G401 (cell line): ENCODE measurements around the gene WDR93. TPM values are rescaled to one million over a fixed set of nuclear protein-coding genes. Genes with fewer than 3 reads are reported as not detected.

Source experiments
- DNase-seq: peaks from one replicate; pipeline ENCODE4 v3.0.0-alpha.2; 2015; ENCODE audit warnings: low spot score
- in situ Hi-C: cut with HindIII; loops from 2 replicates; pipeline ENCODE4 v1.10.0; 2016; ENCODE audit warnings: low sequenced_read_pairs, mixed read lengths
- total RNA-seq: library from RNA; depleted of rRNA; stranded (reverse); fragments of >200 nt; shearing (Covaris generic); gene quantifications from 2 replicates; pipeline ENCODE4 v1.2.3, GENCODE V29; 2014

WDR93 gene
- total RNA-seq, 1 experiment from 2014 or later: 0.64 TPM

DNA sequence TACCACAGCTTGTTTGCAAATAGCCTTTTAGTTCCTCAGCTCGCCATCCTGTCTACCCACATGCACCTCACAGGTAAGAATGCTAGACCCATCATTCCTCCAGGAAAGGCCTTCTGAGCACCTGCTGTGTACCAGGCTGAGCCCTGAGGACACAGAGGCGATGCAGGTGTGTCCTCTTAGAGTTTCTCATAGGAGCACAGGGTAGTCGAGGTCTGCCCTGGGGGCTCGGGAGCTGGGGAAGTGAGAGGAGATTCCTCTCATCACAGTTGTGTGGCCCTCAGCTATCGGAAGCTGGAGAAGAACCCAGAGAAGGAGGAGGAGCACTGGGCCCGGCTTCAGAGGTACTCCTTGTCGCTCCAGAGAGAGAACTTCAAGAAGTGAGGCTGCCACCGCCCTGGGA lies 52.4 kb downstream of the WDR93 start:
- in situ Hi-C loops: no loop called here

DNA sequence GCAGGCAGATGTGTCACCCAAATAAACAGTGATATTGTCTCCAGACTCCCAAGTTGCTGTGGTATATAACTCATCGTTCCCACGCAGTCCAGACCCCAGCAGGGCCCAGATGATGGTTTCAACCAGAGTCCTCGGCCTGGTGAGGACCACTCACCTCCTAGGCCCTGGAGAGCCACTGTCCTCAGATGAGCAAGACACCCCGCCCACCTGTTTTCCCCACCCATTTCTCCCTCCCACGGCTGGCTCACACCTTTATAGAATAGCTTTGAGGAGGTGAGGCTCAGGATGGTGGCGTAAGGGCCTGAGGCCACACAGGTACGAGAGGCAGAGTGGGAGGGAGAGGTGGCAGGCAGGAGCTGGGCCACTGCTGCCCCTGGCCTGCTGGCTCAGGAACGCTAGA lies 53.0 kb downstream of the WDR93 start:
- in situ Hi-C loops: no loop called here
- no peak for DNase-seq

More for the DNA sequence above, 52.4 kb downstream of the WDR93 start:
- DNase-seq: no peak

DNA sequence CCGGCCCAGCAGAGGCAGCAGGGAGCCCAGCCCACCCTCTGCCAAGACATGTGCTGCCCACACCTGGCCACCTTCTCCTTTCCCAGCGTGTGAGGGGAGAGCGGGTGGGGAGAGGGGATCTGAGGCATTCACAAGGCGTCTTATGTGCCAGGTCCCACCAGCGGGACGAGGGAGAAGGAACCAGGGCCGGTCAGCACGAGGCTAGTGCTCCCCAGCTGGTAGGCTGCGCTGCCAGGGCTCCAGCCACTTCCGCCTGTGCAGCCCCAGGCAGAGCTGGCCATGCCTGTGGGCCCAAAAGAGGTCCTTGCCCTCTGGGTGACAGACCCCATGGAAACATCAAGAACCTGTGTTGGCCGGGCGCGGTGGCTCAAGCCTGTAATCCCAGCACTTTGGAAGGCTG lies 54.5 kb downstream of the WDR93 start:
- no peak for DNase-seq
- in situ Hi-C loops: no loop called here

DNA sequence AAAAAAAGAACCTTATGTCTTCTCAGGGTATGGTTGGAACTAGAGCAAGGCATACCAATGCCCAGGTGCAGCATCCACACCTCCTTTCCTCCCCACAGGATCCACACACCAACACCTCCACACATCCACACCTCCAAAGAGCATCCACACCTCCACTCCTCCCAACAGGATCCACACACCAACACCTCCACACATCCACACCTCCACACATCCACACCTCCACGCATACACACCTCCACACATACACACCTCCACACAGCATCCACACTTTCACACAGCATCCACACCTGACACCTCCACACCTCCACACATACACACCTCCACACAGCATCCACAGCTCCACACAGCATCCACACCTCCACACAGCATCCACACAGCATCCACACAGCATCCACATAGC lies 55.2 kb downstream of the WDR93 start:
- no peak for DNase-seq
- in situ Hi-C loops: no loop called here

DNA sequence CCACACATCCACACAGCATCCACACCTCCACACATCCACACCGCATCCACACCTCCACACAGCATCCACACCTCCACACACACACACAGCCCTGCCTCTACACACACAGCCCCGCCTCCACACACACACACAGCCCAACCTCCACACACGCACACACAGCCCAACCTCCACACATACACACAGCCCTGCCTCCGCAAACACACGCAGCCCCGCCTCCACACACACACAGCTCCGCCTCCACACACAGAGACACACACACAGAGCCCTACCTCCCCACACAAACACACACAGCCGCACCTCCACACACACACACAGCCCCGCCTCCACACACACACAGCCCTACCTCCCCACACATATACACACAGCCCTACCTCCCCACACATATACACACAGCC lies 55.8 kb downstream of the WDR93 start:
- DNase-seq: no peak
- in situ Hi-C loops: no loop called here

DNA sequence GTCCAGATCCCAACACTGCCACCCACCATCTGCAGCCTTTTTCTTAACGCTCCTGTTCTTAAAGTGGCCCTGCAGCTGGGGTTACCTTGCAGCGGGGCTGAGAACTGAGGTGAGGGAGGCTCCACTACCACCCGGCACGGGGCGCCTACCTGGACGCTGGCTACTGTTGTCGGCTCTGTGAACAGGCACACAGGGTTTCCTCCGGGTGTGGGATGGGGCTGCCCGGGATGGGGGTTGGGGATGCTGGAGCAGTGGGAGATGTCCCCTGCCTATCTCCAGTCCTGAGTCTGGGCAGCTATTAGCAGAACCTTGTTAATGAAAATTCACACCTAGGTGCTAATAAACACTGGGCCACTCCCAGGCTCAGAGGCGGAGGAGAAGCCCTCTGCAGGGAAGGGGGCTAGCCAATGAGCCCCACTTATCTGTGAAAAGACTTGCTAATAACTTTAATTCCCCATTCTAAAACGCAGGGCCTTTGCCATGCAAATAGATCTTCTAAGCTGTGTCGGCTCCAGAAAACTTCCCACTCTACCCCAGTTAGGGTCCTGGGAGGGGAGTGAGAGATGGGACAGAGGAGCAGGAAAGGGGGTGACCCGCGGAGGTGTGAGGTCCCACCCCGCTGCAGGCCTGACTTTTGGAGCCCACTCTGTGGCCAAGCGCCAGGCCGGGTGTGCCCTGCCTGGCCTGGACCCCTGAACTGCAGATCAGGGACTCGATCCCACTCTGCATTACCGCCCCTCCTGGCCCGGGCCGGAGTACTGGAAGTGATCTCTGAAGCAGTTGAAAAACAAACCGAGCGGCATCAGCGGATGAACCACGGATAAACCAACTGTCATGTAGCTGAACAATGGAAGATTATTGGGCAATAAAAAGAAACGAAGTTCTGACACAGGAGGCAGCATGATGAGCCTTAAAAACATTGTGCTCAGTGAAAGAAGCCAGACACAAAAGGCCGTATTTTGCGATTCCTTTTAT lies 57.4 kb downstream of the WDR93 start:
- no peak for DNase-seq
- in situ Hi-C loops: no loop called here

DNA sequence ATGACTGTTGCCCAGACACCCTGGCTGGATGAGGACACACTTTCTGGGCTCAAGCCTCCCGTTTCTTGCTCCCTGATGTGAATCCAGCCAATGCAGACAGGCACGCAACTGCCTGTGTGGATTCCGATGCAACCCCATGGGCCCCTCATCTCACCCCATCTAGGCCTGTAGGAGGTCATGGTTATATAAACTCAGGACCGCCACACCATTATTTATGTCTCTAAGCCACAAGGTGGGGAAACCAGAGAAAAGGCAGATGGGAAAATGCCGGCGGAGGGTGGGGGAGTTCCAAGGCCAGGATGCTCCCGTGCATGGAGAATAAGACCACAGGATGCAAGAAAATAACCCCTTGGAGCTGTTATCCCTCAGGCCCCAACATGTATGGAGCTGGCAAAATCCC lies 58.4 kb downstream of the WDR93 start:
- in situ Hi-C loops: no loop called here
- no peak for DNase-seq

DNA sequence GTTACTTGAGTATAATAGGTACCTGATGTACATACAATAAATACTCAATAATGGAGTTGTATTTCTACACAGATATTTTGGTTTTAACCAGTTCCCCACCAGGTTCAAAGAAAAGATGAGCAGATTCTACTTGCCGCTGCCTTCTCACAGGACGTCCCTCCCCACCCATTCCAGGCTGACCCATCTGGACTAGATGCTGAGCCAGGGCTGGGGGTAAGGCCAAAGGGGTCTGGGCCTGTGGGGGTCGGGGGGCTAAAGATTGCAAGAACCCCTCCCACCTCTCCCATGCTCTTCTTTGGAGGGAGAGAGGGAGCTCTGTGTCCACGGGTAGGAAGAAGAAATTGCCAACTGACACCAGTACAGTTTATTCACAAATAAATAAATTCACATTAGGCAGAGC lies 58.9 kb downstream of the WDR93 start:
- in situ Hi-C loops: no loop called here
- DNase-seq: no peak

DNA sequence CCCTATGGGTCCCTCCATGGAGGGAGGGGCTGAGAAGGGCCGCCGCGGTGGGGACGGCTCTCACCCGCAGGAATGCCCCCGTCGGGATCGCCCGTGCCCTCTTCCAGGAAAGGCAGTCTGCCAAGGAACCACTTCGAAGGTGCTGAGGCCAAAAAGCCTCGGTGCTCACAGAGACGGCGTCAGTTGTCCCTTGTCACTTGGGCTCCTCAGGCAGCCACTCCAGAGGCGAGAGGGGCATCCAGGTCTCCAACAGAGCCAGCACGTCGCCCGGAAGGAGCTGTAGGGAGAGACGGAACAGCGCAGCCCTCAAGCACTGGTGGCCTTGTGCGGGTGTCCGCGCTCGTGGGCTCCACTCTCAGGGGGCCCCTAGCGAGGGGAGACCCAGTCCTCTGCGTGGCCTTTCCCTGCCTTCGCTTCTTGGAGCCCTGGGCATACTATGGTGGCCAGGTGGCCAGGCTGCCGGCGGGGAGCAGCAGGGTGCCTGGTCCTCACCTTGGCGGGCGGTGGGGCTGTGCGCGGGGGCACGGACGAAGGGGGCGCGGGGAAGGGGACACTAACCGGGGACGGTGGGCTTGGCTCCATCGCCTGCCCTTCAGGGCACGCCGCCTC lies 59.4 kb downstream of the WDR93 start:
- in situ Hi-C loops: loop anchor here (25.0 kb wide), 1 partner anchor 112 kb away; no protein-coding TSS in a partner anchor
- DNase-seq: peak; percentile 41

DNA sequence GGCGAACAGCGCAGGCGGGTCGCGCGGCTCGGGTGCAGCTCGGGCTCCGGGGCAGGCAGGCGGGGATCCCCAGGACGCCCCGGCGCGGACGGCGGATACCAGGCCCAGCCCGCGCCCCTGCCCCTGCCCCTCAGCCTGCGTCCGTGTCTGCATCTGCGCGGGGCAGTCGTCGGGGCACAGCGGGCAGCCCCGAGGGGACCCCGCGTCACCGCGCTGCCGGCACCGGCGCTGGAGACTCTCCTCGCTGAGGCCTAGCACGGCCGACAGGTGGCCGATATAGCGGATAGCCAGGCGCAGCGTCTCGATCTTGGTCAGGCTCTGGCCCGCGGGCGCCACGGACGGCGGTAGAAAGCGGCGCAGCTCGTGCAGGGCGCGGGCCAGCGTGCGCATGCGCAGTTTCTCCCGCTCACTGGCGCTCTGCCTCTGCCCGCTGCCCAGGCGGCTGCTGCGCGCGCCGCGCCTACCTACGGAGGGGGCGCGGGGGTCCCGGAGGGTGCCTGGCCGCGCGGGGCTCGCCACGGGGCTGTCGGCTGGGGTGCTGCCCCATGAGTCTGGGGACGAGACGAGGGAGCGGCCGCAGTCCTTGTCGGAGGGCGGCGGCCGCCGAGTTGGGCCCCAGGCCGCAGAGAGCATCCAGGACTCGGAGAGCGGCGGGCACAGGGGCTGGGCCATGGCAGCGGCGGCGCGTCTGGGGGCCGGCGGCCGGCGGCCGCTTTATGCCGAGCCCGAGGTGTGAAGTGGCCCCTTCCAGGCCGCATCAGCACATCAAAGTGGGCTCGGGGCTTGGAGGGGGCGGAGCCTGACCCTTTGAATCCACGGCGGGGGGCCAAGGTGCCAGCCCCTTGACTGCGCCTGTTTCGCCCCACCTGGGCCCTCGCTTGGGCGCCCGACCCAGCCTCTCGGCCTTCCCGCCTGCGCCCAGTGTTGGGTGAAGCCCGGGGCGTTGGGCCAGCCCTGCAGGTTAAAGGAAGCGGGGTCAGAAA lies 60.2 kb downstream of the WDR93 start, which contains the start of gene MESP1:
TSS of gene MESP1 (minus strand) at position 690 of the 983 bp plus-strand sequence. CDS start at position 672, 18 bp downstream.
- peak; percentile 88 for DNase-seq
- in situ Hi-C loops: loop anchor here (25.0 kb wide), 1 partner anchor 111 kb away; no protein-coding TSS in a partner anchor

DNA sequence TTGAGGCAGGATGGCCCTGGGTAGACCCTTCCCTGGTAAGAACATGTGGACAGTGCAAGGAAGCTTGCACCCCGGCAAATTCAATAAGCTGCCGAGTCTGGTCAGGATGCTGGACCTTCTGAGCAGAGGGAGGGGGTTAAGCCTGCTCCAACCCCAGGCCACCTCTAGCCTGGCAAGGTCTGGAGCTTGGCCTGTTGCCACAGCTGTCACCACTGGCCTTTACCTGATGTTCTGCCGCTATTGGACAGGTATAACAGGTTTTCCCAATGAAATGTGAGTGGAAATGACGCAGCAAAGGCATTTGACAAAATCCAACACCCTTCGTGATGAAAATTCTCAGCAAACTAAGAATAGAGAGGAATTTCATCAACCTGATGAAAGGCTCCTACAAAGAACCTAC lies 61.1 kb downstream of the WDR93 start:
- DNase-seq: no peak
- in situ Hi-C loops: loop anchor here (25.0 kb wide), 1 partner anchor 111 kb away; no protein-coding TSS in a partner anchor

DNA sequence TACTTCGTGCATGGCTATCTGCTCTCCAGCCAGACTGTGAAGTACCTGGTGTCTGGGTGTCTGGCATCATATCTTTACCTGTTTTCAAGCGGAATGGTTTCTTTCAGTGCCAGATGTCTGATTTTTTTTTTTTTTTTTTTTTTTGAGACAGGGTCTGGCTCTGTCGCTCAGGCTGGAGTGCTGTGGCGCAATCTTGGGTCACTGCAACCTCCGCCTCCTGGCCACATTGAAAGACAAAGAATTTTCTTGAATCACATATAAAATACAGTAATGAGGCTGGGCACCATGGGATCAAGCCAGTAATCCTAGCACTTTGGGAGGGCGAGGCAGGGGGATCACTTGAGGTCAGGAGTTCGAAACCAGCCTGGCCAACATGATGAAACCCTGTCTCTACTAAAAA lies 63.2 kb downstream of the WDR93 start:
- in situ Hi-C loops: loop anchor here (25.0 kb wide), 1 partner anchor 108 kb away; no protein-coding TSS in a partner anchor
- no peak for DNase-seq

DNA sequence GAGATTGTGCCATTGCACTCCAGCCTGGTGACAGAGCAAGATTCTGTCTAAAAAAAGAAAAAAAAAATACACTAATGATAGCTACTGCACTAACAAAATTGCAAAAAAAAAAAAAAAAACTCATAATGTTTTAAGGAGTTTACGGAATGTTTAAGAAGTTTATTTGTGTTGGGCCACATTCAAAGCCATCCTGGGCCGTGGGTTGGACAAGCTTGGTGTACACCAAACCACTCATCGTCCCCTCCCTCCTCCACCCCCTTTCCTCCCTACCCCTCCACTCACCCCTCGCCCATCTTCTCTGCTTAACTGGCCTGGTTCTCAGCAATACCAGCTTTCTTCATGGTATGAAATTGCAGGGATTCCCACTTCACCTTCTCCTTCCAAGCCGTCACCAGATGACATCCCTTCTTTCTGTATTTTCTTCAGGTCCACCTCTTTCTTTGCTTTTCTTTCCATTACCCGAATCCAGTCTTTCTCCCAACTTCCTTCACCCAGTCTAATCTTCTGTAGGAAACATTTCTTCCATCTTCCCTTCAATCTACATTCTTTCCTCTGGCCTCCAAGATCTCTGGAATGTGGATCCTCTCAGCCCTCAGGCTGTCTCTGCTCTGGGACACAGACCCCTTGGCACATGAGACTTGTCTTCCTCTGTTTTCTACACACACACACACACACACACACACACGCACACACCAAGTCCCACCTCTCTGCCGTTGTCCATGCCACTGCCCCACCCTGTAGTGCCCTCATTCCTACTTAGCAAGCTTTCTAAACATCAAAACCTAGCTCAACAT lies 63.9 kb downstream of the WDR93 start:
- no peak for DNase-seq
- in situ Hi-C loops: loop anchor here (25.0 kb wide), 1 partner anchor 108 kb away; no protein-coding TSS in a partner anchor

DNA sequence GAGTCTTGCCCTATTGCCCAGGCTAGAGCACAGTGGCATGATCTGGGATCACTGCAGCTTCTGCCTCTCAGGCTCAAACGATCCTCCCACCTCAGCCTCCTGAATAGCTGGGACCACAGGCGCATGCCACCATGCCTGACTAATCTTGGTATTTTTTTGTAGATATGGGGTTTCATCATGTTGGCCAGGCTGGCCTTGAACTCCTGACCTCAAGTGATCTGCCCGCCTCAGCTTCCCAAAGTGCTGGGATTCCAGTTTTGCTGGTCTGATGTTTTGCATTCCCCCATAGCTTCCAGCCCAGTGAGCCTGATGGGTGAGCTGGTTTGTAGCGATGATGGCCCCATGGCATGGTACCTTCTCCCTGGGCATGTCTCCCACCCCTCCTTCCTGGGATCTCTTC lies 65.1 kb downstream of the WDR93 start:
- in situ Hi-C loops: loop anchor here (25.0 kb wide), 1 partner anchor 107 kb away; no protein-coding TSS in a partner anchor
- DNase-seq: no peak

DNA sequence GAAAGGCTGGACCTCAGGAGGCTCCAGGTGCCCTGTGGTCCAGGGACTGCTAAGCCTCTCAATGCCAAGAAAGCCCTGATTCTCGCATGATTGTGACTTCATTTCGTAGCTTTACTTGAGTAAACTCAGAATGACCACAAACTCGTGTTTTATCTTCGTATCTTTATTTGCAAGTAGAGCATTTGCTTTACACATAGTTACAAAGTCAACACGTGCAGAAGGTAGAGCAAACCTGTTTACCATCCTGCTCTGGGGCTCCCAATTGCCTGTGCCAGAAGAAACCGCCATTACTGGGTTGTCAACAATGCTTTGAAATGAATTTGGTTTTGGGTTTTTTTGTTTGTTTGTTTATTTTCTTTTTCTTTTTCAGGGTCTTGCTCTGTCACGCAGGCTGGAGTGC lies 66.3 kb downstream of the WDR93 start:
- DNase-seq: no peak
- in situ Hi-C loops: loop anchor here (25.0 kb wide), 1 partner anchor 105 kb away; no protein-coding TSS in a partner anchor

DNA sequence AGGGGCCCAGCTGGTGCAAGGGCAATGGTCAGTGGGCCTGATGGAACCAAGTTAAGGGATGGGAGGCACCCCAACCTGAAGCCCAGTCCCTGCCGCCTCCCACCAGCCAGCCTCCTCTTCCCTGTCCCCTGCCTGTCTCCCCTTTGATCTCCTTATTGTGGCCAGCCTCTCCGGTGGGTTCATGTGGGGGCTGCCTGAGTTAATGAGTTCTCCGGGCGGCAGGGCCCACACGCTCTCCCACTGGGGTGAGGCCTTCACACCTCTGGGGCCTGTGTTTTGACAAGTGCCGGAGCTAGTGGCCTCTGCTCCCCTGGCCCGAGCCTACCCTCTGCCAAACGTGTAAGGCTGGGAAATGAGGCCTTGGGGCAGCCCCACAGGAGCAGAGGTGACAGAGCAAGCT lies 67.7 kb downstream of the WDR93 start:
- in situ Hi-C loops: loop anchor here (25.0 kb wide), 1 partner anchor 104 kb away; no protein-coding TSS in a partner anchor

DNA sequence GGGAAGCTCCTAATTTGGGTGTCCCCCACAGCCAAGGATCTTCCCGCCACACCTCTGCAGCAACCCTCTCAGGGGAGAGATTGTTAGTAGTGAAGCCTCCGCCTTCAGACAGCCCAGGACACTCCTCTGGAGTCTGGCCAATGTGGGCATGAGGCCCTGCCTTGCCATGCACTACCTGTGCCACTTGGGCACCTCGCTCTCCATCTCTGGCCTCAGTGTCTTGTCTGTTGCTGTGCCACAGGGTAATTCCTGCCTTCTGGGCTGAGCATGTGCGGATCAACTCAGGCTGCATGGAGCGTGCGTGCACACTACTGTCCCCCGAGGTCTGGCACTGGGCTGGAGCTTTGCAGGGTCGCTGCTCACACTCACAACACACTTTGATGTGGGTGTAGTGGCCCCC lies 68.4 kb downstream of the WDR93 start:
- in situ Hi-C loops: loop anchor here (25.0 kb wide), 1 partner anchor 103 kb away; no protein-coding TSS in a partner anchor
- no peak for DNase-seq

More for the DNA sequence above, 67.7 kb downstream of the WDR93 start:
- no peak for DNase-seq

DNA sequence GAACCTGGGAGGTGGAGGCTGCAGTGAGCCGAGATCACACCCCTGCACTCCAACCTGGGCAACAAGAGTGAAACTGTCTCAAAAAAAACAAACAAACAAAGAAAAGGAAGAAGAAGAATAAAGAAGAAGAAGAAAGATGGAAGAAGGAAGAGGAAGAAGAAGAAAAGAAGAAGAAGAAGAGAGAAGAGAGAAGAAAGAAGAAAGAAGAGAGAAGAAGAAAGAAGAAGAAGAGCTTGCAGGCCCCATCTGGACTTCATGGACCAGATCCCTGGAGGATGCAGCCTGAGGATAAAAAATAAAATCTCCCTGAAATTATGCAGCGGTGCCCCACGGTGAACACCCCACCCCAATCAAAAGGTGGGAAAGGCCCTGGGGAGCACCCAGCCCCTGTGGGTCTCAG lies 69.2 kb downstream of the WDR93 start:
- DNase-seq: no peak
- in situ Hi-C loops: loop anchor here (25.0 kb wide), 1 partner anchor 102 kb away; no protein-coding TSS in a partner anchor
